ENCODE results near the gene HEATR5A. TPM values are rescaled to one million over a fixed set of nuclear protein-coding genes. Genes with fewer than 3 reads are reported as not detected.
"Not testable (repeated sequence)": the region's sequence is repeated elsewhere in the genome, so short reads cannot be mapped to it uniquely, and the experiment has no call there.

Gene HEATR5A
- total RNA-seq, 4 donors from 2014 or later: 14.2 to 26.6 (median 17.0) TPM

DNA sequence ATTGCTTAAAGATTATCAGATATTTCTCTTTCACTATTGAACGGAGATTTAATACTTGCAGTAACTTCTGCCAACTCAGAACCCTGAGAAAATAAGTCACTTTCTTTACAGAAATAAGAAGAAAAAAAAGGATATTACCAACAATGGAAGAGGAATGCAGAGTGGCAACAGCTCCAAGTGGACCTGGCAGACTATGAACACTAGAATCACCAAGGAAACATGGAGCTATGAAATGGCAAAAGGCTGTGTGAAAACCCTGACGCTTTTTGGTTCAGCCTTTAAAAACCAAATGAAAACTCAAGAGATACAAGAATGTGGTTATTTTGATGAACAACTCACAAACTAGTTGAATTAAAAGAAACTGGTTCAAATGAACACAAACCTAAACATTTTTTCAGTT is 19.2 kb upstream of the HEATR5A start:
- Histone ChIP-seq H3K36me3 (no peaks in the 10 kb centered on the region), H3K4me1 (peaks cover 0 to 9% (median 1%) of the 10 kb centered on the region in 3 donors), H3K9me3 (no peaks in the 10 kb centered on the region), H3K27ac (no peak overlapping the region), H3K27me3 (no peaks in the 10 kb centered on the region), H3K4me3 (no peak overlapping the region)
- WGBS, 2 donors: 50 to 57% methylated on average over 2 of the region's 2 CpGs
- no peak for DNase-seq
- no peak for TF ChIP-seq POLR2A (IDR thresholded peaks at IDR 0.05)
- TF ChIP-seq, protein P1, sequence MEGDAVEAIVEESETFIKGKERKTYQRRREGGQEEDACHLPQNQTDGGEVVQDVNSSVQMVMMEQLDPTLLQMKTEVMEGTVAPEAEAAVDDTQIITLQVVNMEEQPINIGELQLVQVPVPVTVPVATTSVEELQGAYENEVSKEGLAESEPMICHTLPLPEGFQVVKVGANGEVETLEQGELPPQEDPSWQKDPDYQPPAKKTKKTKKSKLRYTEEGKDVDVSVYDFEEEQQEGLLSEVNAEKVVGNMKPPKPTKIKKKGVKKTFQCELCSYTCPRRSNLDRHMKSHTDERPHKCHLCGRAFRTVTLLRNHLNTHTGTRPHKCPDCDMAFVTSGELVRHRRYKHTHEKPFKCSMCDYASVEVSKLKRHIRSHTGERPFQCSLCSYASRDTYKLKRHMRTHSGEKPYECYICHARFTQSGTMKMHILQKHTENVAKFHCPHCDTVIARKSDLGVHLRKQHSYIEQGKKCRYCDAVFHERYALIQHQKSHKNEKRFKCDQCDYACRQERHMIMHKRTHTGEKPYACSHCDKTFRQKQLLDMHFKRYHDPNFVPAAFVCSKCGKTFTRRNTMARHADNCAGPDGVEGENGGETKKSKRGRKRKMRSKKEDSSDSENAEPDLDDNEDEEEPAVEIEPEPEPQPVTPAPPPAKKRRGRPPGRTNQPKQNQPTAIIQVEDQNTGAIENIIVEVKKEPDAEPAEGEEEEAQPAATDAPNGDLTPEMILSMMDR (IDR thresholded peaks at IDR 0.05): no peak
- intact Hi-C loops (cut with DNase I): no loop called here

GRCh38 chr14:31437045-31437691 is 16.8 kb upstream of the HEATR5A start:
- H3K4me3 ChIP-seq; H3K9me3 ChIP-seq; H3K4me1 ChIP-seq; H3K27ac ChIP-seq; H3K36me3 ChIP-seq; DNase-seq; H3K27me3 ChIP-seq; intact Hi-C loops (cut with DNase I): not testable (repeated sequence)
- no CpG with 5 or more reads among the region's 45 CpGs for WGBS, 2 donors

- intact Hi-C loops (cut with DNase I): no loop called here
- TF ChIP-seq, protein P1 (IDR thresholded peaks at IDR 0.05): no peak
- TF ChIP-seq POLR2A (IDR thresholded peaks at IDR 0.05): no peak
- no peaks in the 10 kb centered on the region for H3K27me3 ChIP-seq
- DNase-seq: no peak
- no peak overlapping the region for H3K4me3 ChIP-seq
- no peaks in the 10 kb centered on the region for H3K9me3 ChIP-seq
- peak overlapping the region in 1 of 4 donors; percentile 14 for H3K27ac ChIP-seq
- H3K4me1 ChIP-seq: peaks cover 0 to 4% (median 4%) of the 10 kb centered on the region in 3 donors
- H3K36me3 ChIP-seq: no peaks in the 10 kb centered on the region
Measured at GRCh38 chr14:31435276-31435675, 14.9 kb upstream of the HEATR5A start.

DNA sequence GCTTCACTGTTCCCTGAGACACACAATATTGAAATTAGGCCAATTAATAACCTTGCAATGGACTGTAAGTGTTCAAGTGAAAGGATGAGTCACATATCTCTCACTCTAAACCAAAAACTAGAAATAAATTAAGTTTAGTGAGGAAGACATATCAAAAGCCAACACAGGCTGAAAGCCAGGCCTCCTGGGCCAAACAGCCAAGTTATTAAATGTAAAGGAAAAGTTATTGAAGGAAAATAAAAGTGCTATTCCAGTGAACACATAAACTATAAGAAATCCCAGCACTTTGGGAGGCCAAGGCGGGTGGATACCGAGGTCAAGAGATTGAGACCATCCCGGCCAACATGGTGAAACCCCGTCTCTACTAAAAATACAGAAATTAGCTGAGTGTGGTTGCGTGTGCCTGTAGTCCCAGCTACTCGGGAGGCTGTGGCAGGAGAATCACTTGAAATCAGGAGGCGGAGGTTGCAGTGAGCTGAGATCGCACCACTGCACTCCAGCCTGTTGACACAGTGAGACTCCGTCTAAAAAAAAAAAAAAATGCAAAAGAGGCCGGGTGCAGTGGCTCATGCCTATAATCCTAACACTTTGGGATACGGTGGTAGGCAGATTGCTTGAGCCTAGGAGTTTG is 10.4 kb upstream of the HEATR5A start:
- no peaks in the 10 kb centered on the region for H3K36me3 ChIP-seq
- H3K9me3 ChIP-seq: no peaks in the 10 kb centered on the region
- peaks cover 0 to 4% (median 4%) of the 10 kb centered on the region in 3 donors for H3K4me1 ChIP-seq
- DNase-seq: no peak
- H3K4me3 ChIP-seq: no peak overlapping the region
- intact Hi-C loops (cut with DNase I): no loop called here
- H3K27me3 ChIP-seq: no peaks in the 10 kb centered on the region
- TF ChIP-seq, protein P1 (IDR thresholded peaks at IDR 0.05): no peak
- TF ChIP-seq POLR2A (IDR thresholded peaks at IDR 0.05): no peak
- H3K27ac ChIP-seq: no peak overlapping the region
- WGBS, 2 donors: 94% methylated on average over 9 to 11 of the region's 11 CpGs

DNA sequence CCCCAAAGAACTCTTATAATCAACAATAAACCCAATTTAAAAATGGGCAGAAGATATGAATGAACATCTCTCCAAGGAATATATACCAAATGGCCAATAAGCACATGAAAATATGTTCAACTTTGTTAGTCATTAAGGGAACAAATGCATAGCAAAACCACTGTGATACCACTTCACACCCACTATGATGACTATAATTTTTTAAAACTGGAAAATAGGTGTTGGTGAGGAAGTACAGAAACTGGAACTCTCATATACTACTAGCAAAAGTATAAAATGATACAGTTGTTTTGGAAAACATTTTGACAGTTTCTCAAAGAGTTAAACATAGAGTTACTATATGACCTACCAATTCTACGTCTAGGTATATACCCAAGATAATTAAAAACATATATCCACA is 9.4 kb upstream of the HEATR5A start:
- TF ChIP-seq POLR2A (IDR thresholded peaks at IDR 0.05): no peak
- TF ChIP-seq, protein P1 (IDR thresholded peaks at IDR 0.05): no peak
- Histone ChIP-seq H3K9me3 (no peaks in the 10 kb centered on the region), H3K36me3 (no peaks in the 10 kb centered on the region), H3K4me1 (peaks cover 0 to 4% (median under 1%) of the 10 kb centered on the region in 3 donors), H3K4me3 (no peak overlapping the region), H3K27me3 (no peaks in the 10 kb centered on the region), H3K27ac (no peak overlapping the region)
- no peak for DNase-seq
- 88 to 96% methylated on average over 1 of the region's 1 CpG for WGBS, 2 donors
- intact Hi-C loops (cut with DNase I): no loop called here

Measured in esophagus squamous epithelium (tissue), 5 donors.